ENCODE results near the gene AGFG2. TPM values are rescaled to one million over a fixed set of nuclear protein-coding genes. Genes with fewer than 3 reads are reported as not detected.
"Not testable (repeated sequence)": the region's sequence is repeated elsewhere in the genome, so short reads cannot be mapped to it uniquely, and the experiment has no call there.

The AGFG2 gene
- total RNA-seq, 1 experiment from 2014 or later, result 6.5 TPM

DNA sequence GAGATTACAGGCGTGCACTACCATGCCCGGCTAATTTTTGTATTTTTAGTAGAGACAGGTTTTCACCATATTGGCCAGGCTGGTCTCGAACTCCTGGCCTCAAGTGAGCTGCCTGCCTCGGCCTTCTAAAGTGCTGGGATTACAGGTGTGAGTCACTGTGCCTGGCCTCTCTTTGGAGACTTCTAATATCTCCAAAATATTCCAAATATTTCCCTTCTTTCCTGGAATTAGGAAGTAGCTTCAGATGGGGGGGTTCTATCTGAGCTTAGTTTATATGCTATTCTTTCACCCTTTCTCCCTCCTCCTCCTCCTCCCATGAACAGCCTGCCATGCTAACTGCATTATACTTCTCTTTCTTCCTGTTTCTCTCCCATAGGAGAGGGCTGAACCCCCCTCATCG, 9.4 kb downstream of the AGFG2 start:
- DNase-seq (ENCODE audit: low read depth), result not testable (repeated sequence)

DNA sequence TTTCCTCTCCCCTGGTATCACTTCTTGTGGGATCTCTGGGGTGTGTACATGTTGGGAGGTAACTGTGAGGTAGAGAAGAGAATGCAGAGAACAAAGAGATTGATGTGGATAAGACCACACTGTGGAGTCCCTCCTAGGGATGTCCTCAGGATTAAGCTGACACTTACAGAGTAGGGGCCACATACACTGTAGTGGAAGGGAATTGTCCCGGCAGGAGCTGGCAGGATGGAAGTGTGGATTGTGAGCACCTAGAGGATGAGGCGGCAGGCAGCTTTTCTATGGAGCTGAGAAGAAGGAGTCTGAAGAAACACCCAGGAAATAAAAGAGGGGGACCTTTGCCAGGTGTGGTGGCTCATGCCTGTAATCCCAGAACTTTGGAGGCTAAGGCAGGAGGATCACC, 13.5 kb downstream of the AGFG2 start:
- DNase-seq (ENCODE audit: low read depth), result no peak

GRCh38 chr7:100553032-100553431, 14.0 kb downstream of the AGFG2 start:
- DNase-seq (ENCODE audit: low read depth), result no peak

DNA sequence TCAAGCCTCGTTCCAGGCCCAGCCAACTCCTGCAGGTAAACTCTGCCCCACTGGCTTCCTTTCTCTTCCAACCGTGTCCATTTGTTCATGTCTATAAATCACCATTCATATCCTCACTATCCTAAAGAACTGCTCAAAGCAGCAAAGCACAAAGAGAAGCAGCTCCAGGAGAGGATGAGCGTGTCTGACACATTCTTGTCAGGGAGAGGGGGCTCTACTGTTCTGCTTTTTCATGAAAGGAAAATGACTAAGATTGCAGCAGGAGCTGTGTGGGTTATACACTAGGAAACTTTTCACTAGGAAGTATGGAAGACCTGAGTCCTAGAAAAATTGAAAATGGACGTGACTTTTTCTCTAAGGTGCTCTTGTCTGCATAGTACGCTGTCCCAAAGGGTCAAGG, 16.7 kb downstream of the AGFG2 start:
- no peak for DNase-seq (ENCODE audit: low read depth)

DNA sequence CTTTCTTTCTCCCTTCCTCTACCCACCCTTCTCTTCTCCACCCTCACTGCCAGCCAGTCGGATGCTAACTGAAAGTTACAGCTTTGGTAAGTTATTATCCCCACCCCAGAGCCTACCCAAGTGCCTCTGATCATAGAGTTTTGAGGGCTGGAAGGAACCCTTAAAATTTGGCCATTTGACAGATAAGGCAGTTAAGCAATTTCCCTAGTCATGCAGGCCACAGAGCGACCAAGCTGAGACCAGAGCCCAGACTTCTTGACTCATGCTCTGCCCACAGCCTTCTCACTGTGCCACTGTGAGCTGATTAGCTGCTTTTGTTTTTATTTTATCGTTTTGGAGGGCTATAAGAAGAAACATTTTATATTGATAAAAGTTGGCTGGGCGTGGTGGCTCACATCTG, 17.5 kb downstream of the AGFG2 start:
- no peak for DNase-seq (ENCODE audit: low read depth)

GRCh38 chr7:100559127-100559526, 20.1 kb downstream of the AGFG2 start:
- no peak for DNase-seq (ENCODE audit: low read depth)

DNA sequence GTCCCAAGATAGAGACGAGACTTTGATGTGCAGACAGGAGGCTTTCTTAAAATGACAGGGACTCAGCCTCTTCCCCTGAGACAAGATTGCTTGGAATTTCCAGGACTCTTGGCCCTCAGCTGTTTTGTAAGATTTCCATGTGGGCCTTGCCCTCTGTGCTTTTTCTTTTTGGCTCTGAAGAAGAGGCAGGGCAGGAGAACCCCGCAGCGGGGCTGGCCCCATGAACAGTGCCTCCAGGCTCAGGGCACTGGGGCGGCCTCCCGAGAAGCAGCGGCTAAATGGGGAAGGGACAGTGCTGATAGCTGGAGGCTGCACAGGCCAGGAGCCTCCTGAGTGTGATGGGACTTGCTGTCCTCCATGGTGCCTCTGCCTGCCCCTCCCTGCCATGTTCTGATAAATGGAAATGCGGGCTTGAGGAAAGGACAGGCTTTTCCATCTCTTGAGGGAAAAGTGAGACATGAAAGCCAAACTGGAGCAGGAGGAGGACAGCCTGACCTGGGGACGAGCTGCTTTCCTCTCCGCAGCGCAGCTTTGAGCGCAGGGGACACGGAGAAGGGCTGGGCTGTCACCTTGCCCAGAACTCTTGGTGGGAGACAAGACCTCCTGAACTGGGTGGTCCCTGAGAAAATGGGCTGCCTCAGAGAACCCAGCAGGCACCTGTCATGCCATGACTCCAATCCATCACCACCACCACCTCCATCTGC, 22.6 kb downstream of the AGFG2 start:
- no peak for DNase-seq (ENCODE audit: low read depth)

DNA sequence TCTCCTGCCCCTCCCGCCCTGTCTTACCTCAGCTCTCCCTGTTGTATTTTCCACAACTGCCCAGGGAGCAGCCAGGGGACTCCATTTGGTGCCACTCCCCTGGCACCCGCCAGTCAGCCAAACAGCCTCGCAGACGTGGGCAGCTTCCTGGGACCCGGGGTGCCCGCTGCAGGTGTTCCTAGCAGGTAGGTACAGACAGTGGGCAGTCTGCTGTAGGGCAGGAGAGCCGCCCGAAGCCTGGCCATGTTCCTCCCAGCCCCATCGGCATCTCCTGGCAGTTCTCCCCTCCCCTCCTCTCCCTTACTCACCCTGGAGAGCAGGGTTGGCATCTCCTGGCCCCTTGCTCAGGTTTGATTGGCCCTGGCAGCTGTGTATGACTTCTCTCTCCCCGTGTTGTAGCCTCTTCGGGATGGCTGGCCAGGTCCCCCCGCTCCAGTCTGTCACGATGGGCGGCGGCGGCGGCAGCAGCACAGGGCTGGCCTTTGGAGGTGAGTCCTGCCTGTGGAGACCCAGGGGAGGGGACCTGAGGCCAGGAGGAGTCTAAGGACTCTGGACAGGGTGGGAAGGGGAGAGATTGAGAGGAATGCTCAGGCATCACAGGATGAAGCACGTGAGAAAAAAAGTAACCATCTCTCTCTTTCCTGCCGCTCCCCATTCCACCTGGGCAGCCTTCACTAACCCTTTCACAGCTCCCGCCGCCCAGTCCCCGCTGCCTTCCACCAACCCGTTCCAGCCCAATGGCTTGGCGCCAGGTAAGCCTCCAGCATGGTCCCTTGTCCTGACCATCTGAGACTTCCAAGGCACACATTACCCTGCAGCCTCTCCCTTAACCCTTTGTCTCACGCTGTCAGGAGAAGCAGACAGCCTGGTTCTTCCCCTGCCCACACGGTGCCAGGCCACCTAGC, 23.4 kb downstream of the AGFG2 start:
- DNase-seq (ENCODE audit: low read depth), result no peak

GRCh38 chr7:100563100-100563564, 24.1 kb downstream of the AGFG2 start:
- no peak for DNase-seq (ENCODE audit: low read depth)

DNA sequence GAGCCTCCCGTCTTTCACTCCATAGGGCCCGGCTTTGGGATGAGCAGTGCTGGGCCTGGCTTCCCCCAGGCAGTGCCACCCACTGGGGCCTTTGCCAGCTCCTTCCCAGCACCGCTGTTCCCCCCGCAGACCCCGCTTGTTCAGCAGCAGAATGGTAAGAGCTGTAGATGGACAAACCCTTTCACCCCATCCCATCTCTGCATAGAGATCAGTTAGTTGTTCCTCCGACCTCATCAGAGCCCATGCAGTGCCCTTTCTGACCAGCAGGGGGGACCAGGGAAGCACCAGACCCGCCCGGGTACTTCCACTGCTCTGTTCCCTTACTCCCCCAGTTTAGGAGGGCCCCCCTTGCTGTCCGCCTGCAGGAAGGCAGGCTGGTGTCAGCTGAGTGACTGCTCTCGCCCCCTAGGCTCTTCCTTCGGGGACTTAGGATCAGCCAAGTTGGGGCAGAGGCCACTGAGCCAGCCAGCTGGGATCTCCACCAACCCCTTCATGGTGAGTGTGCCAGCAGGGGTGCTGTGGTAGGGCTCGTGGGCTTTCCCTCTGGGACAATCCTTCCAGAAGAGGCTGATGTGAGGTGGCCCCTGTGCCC, 24.9 kb downstream of the AGFG2 start:
- peak; percentile 67 for DNase-seq (ENCODE audit: low read depth)

DNA sequence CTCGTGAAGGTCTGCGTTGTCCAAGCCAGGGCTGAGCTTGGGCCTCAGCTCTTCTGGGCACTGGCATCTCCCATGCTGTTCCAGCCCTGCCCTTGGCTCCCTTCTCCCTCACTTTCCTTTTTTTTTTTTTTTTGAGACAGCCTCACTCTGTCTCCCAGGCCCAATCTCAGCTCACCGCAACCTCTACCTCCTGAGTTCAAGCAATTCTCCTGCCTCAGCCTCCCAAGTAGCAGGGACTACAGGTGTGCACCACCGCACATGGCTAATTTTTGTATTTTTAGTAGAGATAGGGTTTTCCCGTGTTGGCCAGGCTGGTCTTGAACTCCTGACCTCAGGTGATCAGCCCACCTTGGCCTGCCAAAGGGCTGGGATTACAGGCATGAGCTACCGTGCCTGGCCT, 25.4 kb downstream of the AGFG2 start:
- DNase-seq (ENCODE audit: low read depth), result not testable (repeated sequence)

DNA sequence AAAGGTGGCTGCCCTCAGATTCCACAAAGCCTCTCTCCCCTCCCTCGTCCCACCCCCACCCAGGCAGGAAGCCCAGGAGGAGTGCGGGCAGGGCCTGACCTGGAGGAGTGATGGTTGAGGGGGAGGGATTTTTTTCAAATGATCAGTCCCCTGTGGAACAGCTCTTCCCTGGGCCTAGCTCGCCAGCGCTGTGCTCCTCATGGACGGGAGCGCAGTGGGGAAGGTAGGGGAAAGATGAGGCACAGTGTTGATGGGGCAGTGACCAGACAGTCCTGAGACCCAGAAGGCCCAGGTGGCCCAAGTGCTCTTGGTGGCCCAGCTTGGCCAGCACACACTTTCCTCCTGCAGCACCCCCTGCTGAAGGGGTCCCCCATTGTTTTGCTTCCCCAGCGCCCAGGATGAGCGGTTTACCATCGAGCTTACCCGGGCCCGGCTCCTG, 26.1 kb downstream of the AGFG2 start:
- no peak for DNase-seq (ENCODE audit: low read depth)

- no peak for DNase-seq (ENCODE audit: low read depth)
These were observed 27.1 kb downstream of the AGFG2 start for GRCh38 chr7:100566018-100566531.

DNA sequence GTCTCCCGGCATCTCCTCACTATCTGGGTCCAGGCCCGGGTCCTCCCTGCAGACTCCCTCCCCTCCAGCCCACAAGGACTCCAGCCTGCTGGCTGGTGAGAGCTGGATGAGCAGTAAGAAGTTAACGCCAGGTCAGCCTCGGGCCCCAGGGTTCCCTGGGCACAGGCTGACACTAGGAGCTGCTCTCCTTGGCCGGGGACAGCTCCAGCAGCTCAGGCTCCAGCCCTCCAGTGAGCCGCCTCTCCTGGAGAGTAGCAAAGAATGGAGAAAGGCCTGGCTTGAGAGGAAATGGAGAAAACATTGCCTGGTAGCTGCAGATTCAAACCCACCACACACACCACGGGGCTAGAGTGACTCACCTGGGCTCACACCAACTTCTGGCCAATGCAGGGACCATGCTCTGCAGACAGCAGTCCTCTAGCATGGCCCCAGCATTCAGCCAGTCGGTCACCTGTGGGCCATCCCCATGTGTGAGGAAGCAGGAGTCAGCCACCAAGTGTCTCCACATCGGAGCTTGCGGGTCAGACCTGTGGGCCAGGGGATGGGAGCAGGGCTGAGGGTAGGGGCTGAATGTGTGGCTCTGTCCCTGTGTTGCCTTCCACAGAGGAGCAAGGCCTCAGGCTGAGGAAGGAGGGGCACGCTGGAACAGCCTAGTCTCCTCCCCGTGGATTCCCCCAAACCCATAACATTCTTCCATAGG, 28.2 kb downstream of the AGFG2 start:
- DNase-seq (ENCODE audit: low read depth), result no peak

DNA sequence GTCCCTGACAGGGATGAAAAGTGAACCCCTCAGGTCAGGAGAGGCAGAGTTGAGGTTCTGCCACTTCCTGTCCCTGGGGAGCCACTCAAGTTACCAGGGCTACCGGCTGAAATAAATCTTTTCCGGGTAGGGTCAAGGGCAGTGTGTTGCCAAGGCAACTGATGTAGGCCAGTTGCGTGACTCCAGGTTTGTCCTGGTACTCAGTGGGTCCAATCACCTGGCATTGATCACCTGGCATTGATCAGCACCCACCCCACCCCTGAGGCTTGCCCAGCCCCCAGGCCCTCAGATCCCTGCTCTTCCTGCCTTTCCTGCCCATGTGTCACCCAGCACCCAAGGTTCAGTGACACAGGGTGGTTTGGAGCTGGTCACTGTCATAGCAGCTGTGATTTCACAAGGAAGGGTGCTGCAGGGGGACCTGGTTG, 28.8 kb downstream of the AGFG2 start:
- DNase-seq (ENCODE audit: low read depth), result no peak

DNA sequence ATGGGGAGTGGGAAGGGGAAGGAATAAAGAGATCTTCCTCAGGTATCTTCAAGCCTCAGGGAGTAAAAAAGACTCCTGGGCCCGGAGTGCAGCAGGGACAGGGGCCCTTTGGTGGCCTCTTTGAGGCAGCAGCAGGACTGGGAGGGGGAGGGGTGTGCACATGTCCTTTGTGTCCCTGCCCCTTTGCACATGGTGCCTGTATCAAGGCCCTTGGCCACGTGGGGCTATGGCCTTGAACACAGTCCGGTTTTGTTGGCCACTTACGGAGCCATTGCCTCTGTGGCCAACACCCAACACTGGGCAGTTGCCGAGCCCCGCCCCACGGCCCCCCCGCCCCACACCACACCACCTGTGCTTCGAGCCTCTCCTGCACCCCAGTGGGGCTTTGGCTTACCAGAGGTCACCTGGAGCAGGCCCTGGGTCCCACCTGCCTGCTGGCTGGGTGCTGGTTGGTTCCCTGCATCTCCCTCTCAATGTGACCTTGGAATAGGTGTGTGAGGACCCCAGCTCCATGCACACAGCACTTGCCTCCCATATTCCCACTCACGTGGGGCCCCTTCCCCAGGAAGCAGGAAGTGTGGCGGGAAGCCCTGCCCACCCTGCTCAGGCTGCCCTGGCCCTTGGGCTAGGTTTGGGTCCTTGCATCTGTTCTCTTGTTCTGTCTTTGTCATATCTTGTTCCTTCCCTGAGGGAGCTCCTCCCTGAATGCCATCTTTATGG, 29.3 kb downstream of the AGFG2 start:
- DNase-seq (ENCODE audit: low read depth), result no peak

GRCh38 chr7:100568896-100569844, 30.2 kb downstream of the AGFG2 start:
- peak; percentile 50 for DNase-seq (ENCODE audit: low read depth)

DNA sequence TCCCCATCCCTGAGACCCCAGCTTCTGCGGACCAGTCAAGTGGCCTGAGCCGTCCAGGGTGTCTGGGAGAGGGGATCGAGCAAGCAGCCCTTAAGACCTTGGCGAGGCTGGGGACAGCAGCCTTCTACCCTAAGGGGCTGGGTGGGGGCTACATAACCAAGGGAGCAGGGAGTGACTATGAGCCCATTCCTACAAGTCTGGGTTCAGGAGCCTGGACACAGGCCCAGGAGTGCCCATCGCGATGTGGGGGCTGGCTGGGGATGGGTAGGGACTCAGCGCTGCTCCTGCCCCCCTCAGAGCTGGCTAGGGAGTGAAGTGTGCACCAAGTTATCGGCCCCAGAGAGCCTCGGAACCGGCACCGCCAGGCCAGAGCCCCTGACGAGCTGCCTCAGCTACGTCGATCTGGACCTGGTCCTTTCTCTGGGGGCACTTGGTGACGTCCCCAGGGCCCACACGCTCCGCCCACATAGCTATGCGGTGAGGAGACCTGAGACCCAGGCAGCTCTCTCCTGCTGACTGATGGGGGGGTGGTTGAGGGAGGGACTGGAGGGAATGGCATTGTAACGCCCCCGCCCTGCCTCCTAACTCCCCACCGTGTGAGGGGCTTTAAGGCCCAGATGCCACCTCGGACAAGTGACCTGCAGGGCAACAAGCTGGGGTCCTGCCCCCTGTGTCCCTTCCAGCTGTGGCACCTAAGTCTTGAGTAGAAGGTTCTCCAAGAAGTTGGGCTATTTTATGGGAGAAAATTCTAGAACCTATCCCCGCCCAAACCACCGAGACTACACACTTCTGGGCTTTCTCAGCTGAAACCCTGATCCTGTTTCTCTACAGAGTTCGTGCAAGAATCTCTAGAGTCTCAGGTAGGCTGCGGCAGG, 32.2 kb downstream of the AGFG2 start:
- DNase-seq (ENCODE audit: low read depth), result no peak

- DNase-seq (ENCODE audit: low read depth), result no peak
These were observed 32.8 kb downstream of the AGFG2 start for GRCh38 chr7:100571829-100572116.
